HG03175 (cell line): ENCODE data around the gene AKAP17A.
A peak's percentile ranks its signal among the peaks of the same experiment; 100 is the strongest.
"Not testable (repeated sequence)": the region's sequence is repeated elsewhere in the genome, so short reads cannot be mapped to it uniquely, and the experiment has no call there.

Experiments used
- ATAC-seq: cut with Tn5 transposase; IDR thresholded peaks from one replicate; pipeline ENCODE4 v1.9.1; 2021; ENCODE audit warnings: mild to moderate bottlenecking, moderate library complexity; ENCODE audit not compliant: unreplicated experiment

AKAP17A gene

GRCh38 chrX:1591102-1591862 is at the start of gene AKAP17A:
Gene AKAP17A, plus strand, starts transcription at chrX:1591604. Its CDS starts 1,859 bp downstream, at chrX:1593463.
- peak; percentile 86 for ATAC-seq

- no peak for ATAC-seq
Measured at GRCh38 chrX:1542994-1543725, 48.2 kb upstream of the AKAP17A start.

- no peak for ATAC-seq
Measured at GRCh38 chrX:1545776-1546408, 45.5 kb upstream of the AKAP17A start.

GRCh38 chrX:1546691-1547251 is 44.6 kb upstream of the AKAP17A start:
- ATAC-seq, result no peak

GRCh38 chrX:1551959-1552546 is 39.4 kb upstream of the AKAP17A start:
- no peak for ATAC-seq

GRCh38 chrX:1554469-1555210 is 36.8 kb upstream of the AKAP17A start:
- peak; percentile 43 for ATAC-seq

- ATAC-seq, result no peak
Measured at GRCh38 chrX:1555370-1555769, 36.0 kb upstream of the AKAP17A start.

GRCh38 chrX:1557442-1557841 is 34.0 kb upstream of the AKAP17A start:
- not testable (repeated sequence) for ATAC-seq

- ATAC-seq, result no peak
Measured at GRCh38 chrX:1558761-1559468, 32.5 kb upstream of the AKAP17A start.

- ATAC-seq, result no peak
Measured at GRCh38 chrX:1561164-1561563, 30.2 kb upstream of the AKAP17A start.

- ATAC-seq, result not testable (repeated sequence)
Measured at GRCh38 chrX:1564077-1564476, 27.3 kb upstream of the AKAP17A start.

- no peak for ATAC-seq
Measured at GRCh38 chrX:1564750-1565683, 26.4 kb upstream of the AKAP17A start.

- ATAC-seq, result not testable (repeated sequence)
Measured at GRCh38 chrX:1574181-1574580, 17.2 kb upstream of the AKAP17A start.

GRCh38 chrX:1576201-1576992 is 15.0 kb upstream of the AKAP17A start:
- no peak for ATAC-seq

- no peak for ATAC-seq
Measured at GRCh38 chrX:1577845-1578244, 13.6 kb upstream of the AKAP17A start.

- ATAC-seq, result no peak
Measured at GRCh38 chrX:1578511-1579173, 12.8 kb upstream of the AKAP17A start.

GRCh38 chrX:1581132-1581531 is 10.3 kb upstream of the AKAP17A start:
- peak; percentile 65 for ATAC-seq
